Thyroid gland (tissue), 4 donors: ENCODE measurements around the gene ACACA.

Source experiments
- CTCF ChIP-seq, 6 experiments: fragments of 200-600 bp in 3 of 6; fragments of 450-650 bp in 3 of 6; sonication (generic) in 3 of 6; IDR thresholded peaks; one replicate each; pipeline ENCODE4 v1.5.1; 2016 to 2019; ENCODE audit warnings: antibody characterized with exemption in 6 of 6, mild to moderate bottlenecking in 2 of 6, inconsistent platforms in 1 of 6, moderate library complexity in 1 of 6
- POLR2A ChIP-seq, 2 donors: fragments of 450-650 bp; IDR thresholded peaks; one replicate each; pipeline ENCODE4 v1.6.1; 2017; ENCODE audit warnings: antibody characterized with exemption in 2 of 2, mild to moderate bottlenecking in 2 of 2, moderate library complexity in 1 of 2

- TF ChIP-seq CTCF (IDR thresholded peaks at IDR 0.05): no peak
- no peak for TF ChIP-seq POLR2A (IDR thresholded peaks at IDR 0.05)
Observed at GRCh38 chr17:37167756-37168155, 238.9 kb downstream of the ACACA start.
